ENCODE results near the gene ARID1B.

- TF ChIP-seq EZH2 (IDR thresholded peaks at IDR 0.05) = no peak
- no peak for TF ChIP-seq CTCF (IDR thresholded peaks at IDR 0.05)
These were observed 306.2 kb downstream of the ARID1B start for GRCh38 chr6:157083343-157083742.

Measured in neural progenitor cell (in vitro differentiated cells).